Skeletal muscle cell (primary cell): ENCODE data around the gene CDX2.
"Not testable (repeated sequence)": the region's sequence is repeated elsewhere in the genome, so short reads cannot be mapped to it uniquely, and the experiment has no call there.

Experiments
- DNase-seq: peaks from one replicate; pipeline ENCODE4 v3.0.0-alpha.2; 2010; ENCODE audit warnings: low read depth
- H3K4me3 ChIP-seq: 2 replicates; pipeline ENCODE4 v1.5.1; 2011; ENCODE audit warnings: low read depth, mild to moderate bottlenecking, control low read depth, low read length, moderate library complexity

Gene CDX2

DNA sequence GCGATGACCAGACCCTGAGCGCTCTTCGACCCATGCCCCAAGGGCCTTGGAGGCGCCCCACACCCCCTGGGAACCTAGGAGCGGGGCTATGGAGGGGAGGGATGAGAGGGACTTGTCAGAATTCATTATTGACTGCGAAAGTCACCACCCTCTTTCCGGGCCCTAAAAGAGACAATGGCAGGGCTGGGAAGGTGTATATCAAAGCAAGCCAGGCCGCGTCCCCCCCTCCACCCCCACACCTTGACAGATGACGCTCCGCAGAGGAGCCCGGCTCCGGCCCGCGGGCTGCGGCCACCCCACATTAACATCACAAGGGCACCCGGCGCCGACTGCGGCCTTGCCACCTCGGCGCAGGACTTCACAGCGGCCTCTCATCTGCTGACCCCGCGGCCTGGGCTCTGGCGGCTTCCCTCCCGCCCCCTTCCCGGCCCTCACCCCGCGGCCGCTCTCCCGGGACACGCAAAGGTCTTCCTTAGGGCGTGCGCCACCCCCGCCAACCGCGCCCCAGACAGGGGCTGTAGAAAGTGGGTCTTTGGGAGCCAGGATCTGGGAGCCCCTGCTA is 2.4 kb downstream of the CDX2 start:
- no peak for DNase-seq
- H3K4me3 ChIP-seq = no peak overlapping the region

GRCh38 chr13:27965740-27966640 is 3.1 kb downstream of the CDX2 start:
- no peak for DNase-seq
- no peak overlapping the region for H3K4me3 ChIP-seq

DNA sequence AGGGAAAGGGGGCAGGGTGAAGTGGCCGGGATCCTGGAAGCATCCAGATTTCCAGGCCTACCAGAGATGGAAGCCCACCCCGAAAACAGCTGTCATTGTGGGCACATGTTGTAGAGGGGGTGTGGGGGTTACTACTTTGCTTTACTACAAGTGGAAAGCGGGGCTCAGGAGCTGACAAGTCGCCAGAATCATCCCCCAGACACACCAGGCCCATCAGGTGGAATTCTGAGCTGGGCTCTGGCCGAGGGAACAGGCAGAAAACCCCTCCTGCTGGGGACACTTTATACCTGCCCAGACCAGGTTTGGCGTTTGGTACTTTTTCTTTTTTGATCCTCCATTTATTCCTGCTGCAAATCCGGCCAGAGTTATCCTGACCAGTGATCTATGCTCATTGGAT is 3.8 kb downstream of the CDX2 start:
- no peak for DNase-seq

GRCh38 chr13:27964741-27965323 is 4.3 kb downstream of the CDX2 start:
- DNase-seq = no peak
- H3K4me3 ChIP-seq = no peak overlapping the region

More for the DNA sequence above, 3.8 kb downstream of the CDX2 start:
- H3K4me3 ChIP-seq = no peak overlapping the region

DNA sequence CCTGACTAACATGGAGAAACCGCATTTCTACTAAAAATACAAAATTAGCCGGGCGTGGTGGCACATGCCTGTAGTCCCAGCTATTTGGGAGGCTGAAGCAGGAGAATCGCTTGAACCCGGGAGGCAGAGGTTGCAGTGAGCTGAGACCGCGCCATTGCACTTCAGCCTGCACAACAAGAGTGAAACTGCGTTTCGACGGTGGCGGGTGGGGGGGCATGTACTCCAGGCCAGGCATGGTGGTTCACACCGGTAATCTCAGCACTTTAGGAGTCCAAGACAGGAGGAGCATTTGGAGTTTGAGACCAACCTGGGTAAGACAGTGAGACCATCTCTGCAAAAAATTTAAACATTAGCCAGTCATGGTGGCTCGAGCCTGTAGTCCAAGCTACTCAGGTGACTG is 4.9 kb downstream of the CDX2 start:
- not testable (repeated sequence) for H3K4me3 ChIP-seq, DNase-seq

DNA sequence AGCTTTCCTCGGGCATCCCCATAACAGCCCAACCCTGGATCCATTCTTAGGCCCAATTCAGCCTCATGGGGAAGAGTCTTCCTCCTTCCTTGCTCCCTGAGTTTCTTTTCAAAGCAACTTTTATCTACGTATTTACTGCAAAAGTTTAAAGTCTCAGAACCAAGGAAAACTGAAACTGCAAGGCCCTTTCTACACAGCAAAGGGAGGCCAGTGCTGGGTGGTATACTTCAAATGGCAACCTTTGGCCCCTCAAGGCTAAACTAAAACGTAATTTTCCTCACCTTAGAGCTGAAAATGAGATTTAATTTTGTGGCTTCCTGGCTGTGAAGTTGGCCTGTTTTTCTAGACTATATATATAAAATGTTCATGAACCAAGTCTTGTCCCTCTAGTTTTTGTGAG is 5.6 kb downstream of the CDX2 start:
- H3K4me3 ChIP-seq = no peak overlapping the region
- DNase-seq = no peak

- no peak overlapping the region for H3K4me3 ChIP-seq
- no peak for DNase-seq
Observed at GRCh38 chr13:27962982-27963381, 6.1 kb downstream of the CDX2 start.

- no peak overlapping the region for H3K4me3 ChIP-seq
- no peak for DNase-seq
Observed at GRCh38 chr13:27962128-27962841, 6.8 kb downstream of the CDX2 start.

GRCh38 chr13:27961227-27962085 is 7.7 kb downstream of the CDX2 start:
- DNase-seq = no peak
- H3K4me3 ChIP-seq = no peak overlapping the region

DNA sequence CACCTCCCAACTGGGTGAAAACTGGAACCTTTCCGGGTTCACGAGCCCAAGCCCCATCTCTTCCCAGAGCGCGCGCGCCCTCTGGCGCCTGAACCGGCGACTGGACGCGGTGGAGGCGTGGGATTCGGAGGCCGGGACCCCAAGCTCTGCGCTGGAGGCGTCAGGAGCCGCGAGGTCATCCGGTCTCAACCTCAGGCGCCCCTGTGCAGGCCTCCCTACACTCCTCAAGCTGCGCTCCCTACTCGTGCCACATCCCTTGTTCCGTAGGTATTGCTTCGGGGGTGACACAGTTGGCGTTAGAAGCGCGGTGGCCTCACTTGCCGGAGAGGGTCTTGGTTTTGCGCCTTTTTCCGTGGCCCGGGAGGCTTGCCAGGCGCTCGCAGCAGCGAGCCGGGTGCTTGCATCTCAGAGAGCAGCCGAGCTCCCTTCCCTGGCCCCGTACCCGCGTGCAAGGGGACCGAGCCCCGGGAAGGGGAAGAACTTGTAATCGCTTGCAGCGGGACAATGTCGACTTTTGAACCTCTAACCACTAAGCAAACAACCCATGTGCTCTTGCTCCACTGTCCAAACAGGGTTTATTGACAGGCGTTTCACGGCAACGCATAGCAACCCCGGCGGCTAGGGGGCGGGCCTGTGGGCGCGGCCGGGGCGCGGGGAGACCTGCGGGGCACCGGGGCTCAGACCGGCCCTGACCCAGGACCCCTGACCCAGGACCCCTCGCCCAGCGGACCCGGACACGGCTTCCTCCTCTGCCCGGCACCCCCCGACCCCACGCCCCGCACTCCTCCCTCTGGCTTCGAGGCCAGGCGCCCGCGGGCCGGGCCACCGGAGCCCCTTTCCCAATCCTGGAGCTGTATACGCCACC is 8.5 kb downstream of the CDX2 start:
- H3K4me3 ChIP-seq = peak overlapping the region; percentile 22
- no peak for DNase-seq

- no peak overlapping the region for H3K4me3 ChIP-seq
- DNase-seq = no peak
Observed at GRCh38 chr13:27959976-27960361, 9.1 kb downstream of the CDX2 start.

DNA sequence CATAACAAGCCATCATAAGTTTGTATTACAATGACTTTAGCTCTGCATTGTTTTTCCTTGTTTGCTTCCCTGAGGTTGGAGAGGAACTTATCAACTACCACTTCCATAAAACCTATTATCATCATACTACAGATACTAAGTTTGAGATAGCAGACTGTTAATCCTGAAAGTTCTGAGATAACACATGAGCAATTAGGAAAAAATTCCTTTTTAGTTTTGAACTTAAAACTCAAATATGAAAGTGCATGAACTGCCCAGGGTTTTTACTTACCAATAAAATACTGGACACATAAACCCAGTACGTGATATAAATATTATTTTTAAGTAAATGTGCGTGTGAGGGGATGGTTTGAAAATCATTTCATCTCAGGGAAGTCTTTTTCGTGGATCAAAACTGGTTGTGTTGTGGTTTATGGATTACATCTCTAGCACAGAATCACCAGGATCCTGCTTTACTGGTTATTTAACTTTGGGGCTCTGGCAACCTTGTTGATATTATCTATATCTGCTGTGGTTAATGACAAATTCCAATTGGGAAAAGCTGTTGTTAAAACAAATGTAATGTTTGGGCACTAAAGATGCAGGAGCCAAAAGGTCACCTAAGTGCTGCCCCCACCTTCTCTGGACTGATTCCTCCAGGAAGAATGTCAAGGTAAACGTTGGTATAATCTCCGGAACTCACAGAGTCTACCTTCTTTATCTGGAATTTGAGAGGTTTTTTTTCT is 12.4 kb downstream of the CDX2 start:
- DNase-seq = no peak
- no peak overlapping the region for H3K4me3 ChIP-seq

- no peak overlapping the region for H3K4me3 ChIP-seq
- no peak for DNase-seq
Observed at GRCh38 chr13:27955014-27955591, 14.0 kb downstream of the CDX2 start.

- no peak for DNase-seq
- peak overlapping the region; percentile 46 for H3K4me3 ChIP-seq
Observed at GRCh38 chr13:27954406-27954851, 14.7 kb downstream of the CDX2 start.

DNA sequence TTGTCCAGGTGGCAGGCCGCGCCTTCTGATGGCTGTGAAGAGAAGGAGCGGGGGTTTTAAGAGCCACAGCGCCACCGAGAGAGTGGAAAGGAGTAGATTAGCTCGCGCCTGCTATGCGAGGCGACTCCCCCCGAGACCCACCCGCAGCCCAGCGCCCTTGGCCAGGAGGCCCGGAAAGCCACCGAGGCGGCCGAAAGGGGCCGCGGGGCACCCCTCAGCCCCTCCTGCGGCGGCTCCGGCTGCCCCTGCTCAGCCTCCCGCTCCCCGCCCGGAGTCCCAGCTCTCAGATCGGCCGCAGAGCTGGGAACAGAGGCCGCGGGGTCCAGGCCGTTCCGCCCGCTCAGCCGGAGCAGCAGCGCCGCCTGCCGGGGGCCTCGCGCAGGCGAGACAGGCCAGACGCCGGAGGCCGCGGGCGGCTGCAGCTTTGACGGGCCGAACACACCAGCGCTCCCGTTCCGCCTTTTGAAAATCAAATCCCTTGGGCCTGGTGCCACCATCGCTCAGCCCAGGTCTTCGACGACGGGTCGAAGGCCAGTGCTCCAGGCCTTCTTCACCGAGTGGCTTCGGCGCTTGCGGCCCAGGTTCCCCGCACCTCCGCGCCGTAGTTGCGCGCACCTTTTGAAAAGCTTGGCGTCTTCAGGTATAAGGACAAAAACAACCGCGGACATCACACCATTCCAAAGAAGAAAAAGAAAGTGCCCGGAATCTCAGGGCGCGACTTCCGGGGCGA is 15.3 kb downstream of the CDX2 start:
- H3K4me3 ChIP-seq = peak overlapping the region; percentile 46
- no peak for DNase-seq

GRCh38 chr13:27952876-27953675 is 16.0 kb downstream of the CDX2 start:
- DNase-seq = no peak
- peak overlapping the region; percentile 46 for H3K4me3 ChIP-seq
